HPDE6-E6E7 (cell line): Measurements from ENCODE around the gene PALD1.

Experiments
- DNase-seq: peaks from one replicate; pipeline ENCODE4 v3.0.0; 2011; ENCODE audit warnings: missing footprints; ENCODE audit errors: extremely low spot score

The PALD1 gene

GRCh38 chr10:70589762-70590654 is 111.4 kb downstream of the PALD1 start:
- no peak for DNase-seq

- DNase-seq = no peak
Measured at GRCh38 chr10:70590655-70591416, 112.3 kb downstream of the PALD1 start.

DNA sequence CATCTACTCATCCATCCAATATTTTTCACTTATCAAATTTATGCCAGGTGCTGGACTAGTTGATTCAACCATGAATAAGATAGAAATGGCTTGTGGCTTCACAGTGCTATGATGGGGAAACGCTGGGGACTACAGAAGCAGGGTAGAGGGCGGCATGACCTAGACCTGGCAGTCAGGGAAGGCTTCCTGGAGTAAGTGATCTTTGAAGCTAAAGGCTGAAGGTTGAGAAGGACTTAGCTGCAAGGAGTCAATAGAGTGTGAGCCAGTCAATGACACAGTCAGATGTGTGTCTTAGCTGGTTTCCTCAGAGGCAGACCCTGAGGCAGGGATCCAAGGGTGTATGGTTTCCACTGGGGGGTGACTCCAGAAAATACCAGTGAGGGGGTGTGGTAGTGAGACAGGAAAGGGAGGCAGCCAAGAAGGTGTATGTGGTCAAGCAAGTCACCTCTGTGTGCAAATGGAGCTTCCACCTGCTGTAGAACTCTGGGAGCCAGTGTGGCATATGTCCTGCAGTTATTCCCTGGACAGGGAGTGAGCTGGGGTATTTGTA is 113.7 kb downstream of the PALD1 start:
- DNase-seq = no peak

DNA sequence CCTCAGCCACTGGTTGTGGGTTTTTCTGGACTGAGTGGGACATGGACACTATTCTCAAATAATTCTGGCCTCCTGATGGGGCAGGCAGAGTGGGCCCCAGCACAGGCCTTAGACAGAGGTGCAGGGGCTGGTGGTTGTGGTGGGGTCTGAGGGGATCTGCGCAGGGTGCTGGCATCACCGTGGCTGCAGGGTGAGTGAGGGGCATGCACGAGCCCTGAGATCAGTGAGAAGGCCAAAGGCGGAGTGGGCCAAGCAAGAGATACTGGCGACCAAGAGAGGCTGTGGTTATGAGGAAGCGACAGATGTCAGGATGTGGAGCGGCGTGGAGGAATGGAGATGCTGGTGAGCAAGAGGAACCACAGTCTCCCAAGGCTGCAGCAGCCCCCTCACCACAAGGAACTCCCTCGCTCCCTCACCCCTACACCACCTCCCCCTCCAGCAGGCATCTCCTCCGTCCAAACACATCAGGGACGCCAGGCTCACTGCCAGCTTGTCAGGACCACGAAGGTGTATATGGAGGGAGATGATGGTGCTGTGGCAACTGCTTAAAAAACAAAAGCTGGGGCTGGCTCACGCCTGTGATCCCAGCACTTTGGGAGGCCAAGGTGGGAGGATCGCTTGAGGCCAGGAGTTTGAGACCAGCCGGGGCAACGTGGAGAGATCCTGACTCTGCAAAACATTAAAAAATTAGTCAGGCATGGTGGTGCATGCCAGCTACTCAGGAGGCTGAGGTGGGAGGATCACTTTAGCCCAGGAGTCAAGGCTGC is 114.4 kb downstream of the PALD1 start:
- no peak for DNase-seq

GRCh38 chr10:70593513-70593890 is 114.9 kb downstream of the PALD1 start:
- DNase-seq = no peak

- DNase-seq = no peak
Measured at GRCh38 chr10:70594161-70594560, 115.6 kb downstream of the PALD1 start.

GRCh38 chr10:70595566-70596016 is 117.0 kb downstream of the PALD1 start:
- DNase-seq = no peak

DNA sequence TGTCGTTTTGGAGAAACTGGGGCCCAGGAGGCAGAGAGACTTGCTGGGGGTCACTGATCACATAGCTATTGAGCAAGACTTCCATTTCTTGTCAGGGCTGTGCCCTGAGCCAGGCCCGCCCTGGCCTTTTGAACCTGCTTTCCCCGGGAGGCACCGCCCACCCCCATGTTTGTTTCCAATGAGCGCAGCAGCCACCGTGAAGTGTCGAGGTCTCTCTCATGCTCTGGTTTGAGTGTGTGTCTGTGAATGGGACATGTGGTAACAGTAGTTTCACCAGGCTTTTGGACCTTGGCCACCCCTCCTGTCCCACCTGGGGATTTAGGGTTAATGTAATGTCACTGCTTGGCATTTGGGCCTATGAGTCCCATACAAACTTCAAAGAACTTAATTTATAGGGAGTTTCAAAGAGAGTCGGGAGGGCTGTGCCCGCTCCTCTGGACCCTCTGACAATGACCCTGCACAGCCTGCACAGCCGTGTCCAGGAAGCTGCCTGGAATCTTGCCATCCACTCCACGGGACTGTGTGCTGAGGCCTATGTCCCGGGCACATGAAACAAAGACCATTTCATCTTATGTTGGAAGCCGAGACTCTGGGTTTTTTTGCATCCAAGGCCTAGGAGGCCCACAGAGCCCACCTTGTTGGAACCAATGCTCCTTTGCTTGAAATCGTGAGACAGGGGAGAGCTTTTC is 117.7 kb downstream of the PALD1 start:
- no peak for DNase-seq

DNA sequence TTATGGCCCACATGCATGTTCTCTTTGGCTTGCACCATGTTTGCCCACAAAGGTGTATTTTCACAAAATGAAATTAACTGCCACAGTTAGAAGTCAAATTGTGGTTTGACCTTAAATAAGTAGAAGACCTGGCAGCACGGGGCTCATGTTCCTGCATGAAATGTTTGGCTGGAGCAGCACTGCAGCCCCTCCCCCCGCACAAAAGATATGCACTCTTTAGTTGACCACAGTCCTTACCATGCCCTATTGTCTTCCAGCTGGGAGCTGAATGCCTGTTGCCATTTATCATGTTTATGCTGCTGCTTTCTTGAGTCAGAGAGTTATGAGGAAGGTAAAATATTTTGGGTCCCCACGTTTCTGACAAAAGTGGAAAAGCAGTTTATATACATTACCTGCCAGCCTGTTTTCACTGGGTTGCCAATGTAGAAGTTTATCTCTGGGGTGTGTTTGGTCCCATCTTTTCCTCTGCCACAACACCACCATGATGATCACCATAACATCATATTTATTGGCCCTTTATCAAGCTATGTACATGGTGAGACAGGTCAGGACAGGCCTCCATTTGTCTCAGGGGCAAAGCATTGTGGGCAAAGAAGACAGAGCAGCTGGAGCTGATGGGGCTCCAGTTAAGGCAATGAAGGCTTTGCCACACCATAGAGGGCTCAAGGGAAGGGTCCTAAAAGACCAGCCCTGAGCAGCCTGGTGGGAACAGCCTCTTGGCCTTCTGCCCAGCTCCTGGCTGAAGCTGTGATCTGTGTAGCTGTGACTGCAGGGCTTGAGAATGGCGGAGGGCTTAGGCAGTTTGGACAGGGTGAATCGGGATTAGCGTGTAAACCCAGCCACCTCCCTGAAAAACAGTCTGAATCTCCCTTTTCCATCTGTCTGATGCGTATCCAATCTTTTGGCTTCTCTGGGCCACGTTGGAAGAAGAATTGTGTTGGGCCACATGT is 118.6 kb downstream of the PALD1 start:
- DNase-seq = no peak

GRCh38 chr10:70597856-70598815 is 119.6 kb downstream of the PALD1 start:
- no peak for DNase-seq

- no peak for DNase-seq
Measured at GRCh38 chr10:70598857-70599295, 120.3 kb downstream of the PALD1 start.

DNA sequence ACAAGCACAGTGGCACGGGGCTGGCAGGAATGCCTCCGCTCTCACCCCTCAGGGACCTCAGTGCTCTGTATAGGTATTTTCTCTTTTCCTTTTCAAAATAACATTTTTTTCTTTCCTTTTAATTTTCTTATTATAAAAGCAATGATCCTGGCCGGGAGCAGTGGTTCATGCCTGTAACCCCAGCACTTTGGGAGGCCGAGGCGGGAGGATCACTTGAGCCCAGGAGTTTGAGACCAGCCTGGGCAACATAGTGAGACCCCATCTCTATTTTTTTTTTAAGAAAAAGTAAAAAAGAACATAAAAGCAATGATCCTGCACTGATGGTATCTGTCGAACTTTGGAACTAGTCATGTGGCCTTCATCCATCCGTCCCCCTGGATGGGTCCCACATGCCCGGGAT is 120.8 kb downstream of the PALD1 start:
- DNase-seq = no peak

DNA sequence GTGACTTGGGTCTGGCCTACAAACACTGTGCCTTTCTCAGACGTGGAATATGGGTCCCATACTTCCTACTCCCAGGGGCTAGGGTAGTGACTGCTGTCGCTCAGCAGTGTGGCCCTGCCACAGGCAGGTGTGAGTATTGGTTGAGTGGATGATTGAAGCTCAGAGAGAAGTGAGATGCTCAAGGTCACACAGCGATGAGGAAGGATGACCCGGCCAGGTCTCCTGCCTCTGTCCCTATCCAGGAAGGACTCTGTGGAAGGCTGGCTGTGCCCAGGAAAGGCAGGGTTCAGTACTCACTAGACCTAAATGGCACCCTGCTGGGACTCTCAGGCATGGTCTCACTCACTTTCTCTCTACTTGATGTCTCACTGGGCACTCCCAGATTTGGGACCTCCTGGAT is 121.2 kb downstream of the PALD1 start:
- no peak for DNase-seq

- no peak for DNase-seq
Measured at GRCh38 chr10:70600512-70601395, 122.2 kb downstream of the PALD1 start.

DNA sequence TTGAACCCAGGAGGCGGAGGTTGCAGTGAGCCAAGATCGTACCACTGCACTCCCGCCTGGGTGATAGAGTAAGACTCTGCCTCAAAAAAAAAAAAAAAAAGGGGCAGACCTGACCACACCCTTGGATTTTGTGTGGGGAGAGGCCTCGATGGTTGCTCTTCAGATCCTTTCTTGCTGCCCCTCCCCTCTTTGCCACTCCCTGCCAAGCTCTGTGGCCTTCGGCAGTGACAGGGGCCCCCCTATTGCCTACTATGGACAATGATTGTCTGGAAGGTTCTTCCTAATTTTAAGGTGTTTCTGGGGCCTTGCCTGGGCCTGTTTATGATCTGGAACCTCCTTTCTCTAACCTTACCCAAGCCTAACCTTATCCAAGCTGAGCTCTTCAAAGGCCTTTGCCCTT is 123.2 kb downstream of the PALD1 start:
- DNase-seq = no peak

DNA sequence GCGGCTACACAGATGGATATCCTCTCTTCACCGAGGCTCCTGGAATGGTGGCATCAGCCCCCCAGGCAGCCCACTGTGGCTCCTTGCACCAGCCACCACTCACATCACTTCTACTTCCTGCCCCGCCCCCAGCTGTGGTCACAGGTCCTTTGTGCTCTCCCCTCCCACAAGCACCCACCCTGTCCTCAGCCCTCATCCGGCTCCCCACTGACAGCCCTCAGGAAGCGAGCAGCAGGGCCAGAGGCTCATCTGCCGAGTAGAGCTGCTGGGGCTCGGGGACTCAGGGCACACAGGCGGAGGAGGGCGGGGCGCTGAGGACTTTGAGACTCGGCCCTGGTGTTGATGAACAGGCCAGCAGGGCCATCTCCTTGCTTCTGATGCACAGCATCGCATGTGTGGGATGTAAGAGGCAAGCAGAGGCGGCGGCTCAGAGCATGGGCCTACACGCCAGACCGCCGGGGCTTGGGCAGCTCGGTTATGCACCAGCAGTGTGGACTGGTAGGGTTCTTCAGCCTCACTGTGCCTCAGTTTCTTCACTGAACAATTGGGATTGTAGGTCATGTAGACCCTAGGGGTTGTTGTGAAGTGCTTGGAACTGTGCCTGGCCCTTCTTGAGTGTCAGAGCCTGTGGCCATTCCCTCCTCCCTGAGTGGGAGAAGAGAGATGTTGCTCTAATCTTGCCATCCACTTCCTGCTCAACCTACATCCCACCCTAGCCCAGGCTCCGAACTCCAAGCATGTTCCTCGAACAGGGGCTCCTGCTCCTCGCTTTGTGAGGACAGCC is 124.3 kb downstream of the PALD1 start, which contains the start of gene PRF1:
Gene PRF1, minus strand, starts transcription at position 77 of the 784 bp plus-strand sequence. CDS start 1,839 bp downstream, outside the sequence.
- DNase-seq = no peak

DNA sequence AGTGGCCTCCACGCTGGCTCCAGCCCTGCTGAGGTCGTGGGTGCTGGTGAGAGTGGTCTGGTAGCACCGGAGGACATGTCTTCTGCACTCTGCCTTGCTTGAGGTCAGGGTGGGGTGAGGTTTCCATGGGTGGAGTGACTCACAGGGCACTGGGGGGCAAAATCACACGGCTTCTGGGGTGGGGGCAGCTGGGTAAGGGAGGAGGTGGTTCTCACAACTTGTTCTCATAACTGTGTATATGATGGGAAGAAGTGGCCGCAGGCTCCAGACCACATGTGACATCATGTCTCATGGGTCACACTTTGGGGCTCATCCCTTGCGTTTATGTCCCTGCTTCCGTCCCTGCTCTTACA is 124.9 kb downstream of the PALD1 start:
- DNase-seq = no peak
